Activated naive CD8-positive, alpha-beta T cell treated with anti-CD3 and anti-CD28 coated beads for 36 hours (primary cell): ENCODE data around the gene GSG1L. TPM values are rescaled to one million over a fixed set of nuclear protein-coding genes. Genes with fewer than 3 reads are reported as not detected.

Experiments
- DNase-seq: peaks from one replicate; pipeline ENCODE4 v3.0.0; 2021
- H3K27ac Mint-ChIP-seq: one replicate; pipeline ENCODE4 v1.8.0; 2022; ENCODE audit warnings: mild to moderate bottlenecking, moderate library complexity, mixed read lengths
- H3K27me3 Mint-ChIP-seq: one replicate; pipeline ENCODE4 v1.8.0; 2022; ENCODE audit warnings: mild to moderate bottlenecking, mixed read lengths
- H3K36me3 Mint-ChIP-seq: one replicate; pipeline ENCODE4 v1.8.0; 2021; ENCODE audit warnings: mild to moderate bottlenecking, mixed read lengths
- H3K4me1 Mint-ChIP-seq: one replicate; pipeline ENCODE4 v1.8.0; 2021; ENCODE audit warnings: mixed read lengths
- H3K4me3 Mint-ChIP-seq: one replicate; pipeline ENCODE4 v1.8.0; 2022; ENCODE audit warnings: mild to moderate bottlenecking, moderate library complexity, mixed read lengths
- H3K9me3 Mint-ChIP-seq: one replicate; pipeline ENCODE4 v1.8.0; 2022; ENCODE audit warnings: mixed read lengths
- total RNA-seq, 2 experiments: library from RNA; stranded (reverse); gene quantifications; one replicate each; pipeline ENCODE4 v1.2.3, GENCODE V29; 2021

Gene GSG1L
- total RNA-seq, 2 experiments from 2014 or later = not detected

DNA sequence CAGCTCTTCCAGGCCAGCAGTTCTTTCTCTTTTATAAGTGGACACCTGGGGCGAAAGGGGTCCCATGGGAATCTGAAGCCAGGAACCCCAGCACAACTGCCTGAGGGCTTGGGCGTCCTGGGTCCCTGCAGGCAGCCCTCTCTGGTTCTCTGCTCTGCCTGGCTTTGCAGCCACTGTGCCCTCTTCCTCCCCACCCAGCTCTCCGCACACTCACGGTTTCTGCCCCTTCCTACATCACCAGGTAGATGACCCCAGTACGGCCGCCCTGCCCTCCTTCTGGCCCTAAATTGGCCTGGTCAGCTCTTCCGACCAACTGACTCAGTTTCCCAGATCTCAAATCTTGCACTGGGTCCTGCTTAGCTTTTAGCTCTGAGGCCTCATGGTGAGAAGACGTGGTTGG lies 288.3 kb downstream of the GSG1L start:
- no peaks in the 10 kb centered on the region for H3K27me3 Mint-ChIP-seq
- no peak overlapping the region for H3K27ac Mint-ChIP-seq
- H3K4me1 Mint-ChIP-seq = no peaks in the 10 kb centered on the region
- H3K4me3 Mint-ChIP-seq = no peak overlapping the region
- no peak for DNase-seq
- H3K9me3 Mint-ChIP-seq = no peaks in the 10 kb centered on the region
- H3K36me3 Mint-ChIP-seq = peaks cover 3% of the 10 kb centered on the region

DNA sequence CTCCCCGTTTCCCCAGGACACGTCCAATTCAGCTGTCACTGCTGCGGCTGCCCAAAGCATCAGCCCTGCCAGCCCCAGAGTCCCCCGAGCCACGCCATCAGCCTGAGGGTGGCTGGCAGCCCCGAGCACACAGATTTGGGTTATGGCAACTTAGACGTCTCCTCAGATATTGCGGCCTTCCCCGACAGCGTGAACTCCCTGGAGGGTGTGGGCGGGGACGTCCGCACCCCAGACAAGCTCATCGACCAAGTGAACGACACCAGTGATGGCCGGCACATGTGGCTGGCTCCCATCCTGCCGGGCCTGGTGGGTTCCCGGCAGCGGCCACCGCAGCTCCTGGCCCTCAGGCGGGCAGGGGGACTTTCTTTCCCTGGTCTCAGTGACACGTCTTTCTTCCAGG lies 288.7 kb downstream of the GSG1L start:
- H3K4me3 Mint-ChIP-seq = no peak overlapping the region
- no peaks in the 10 kb centered on the region for H3K27me3 Mint-ChIP-seq
- H3K27ac Mint-ChIP-seq = no peak overlapping the region
- DNase-seq = no peak
- no peaks in the 10 kb centered on the region for H3K4me1 Mint-ChIP-seq
- H3K36me3 Mint-ChIP-seq = peaks cover 3% of the 10 kb centered on the region
- no peaks in the 10 kb centered on the region for H3K9me3 Mint-ChIP-seq

DNA sequence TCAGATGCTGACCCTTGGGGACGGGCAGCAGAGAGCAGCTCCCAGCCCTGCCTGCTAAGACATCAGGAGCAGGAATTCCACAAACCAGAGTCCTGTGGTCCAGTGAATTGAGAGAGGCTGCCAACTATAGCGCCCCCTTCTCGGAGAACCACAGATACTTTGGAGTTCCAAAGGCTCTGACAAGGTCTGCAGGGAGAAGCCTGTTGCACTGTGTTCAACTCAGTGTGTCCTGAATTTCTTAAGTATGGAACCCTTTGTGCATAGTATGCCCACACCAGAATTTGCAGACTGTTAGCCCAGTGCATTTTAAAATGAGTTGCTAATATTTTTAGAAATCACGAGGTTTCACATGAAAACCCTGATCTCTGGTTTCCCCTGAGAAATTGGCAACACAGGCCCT lies 290.2 kb downstream of the GSG1L start:
- Mint-ChIP-seq H3K27ac (no peak overlapping the region), H3K36me3 (peaks cover 3% of the 10 kb centered on the region)

DNA sequence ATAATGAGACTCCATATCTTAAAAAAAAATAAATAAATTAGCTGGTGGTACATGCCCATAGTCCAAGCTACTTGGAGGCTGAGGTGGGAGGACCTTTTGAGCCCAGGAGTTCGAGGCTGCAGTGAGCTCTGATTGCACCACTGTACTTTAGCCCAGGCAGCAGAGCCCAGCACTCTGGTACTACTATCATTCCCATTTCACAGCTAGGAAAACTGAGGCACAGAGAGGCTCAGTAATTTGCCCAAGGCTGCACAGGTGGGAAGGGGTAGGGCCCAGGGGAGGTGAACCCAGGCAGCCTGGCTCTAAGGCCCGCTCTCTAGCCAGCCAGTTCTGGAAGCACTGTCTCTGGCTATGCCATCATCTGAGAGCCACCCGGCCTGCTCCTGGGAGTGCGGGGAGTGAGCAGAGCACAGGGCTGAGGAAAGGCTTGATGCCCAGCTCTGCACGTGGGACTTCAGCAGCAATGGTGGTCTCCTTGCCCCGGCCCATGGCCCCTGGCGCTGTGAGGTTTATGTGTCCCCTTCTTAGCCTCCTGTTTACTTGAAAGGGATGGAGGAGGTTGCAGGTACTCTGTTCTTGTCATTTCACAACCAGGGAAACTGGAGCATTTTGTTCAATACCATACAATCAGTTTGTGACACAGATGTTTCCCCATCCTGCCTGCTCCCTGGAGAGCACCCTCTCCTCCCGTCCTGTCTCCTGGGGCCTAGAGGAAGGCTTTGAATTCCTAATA lies 291.3 kb downstream of the GSG1L start:
- H3K27me3 Mint-ChIP-seq = no peaks in the 10 kb centered on the region
- peaks cover 3% of the 10 kb centered on the region for H3K36me3 Mint-ChIP-seq
- no peaks in the 10 kb centered on the region for H3K9me3 Mint-ChIP-seq
- H3K4me1 Mint-ChIP-seq = no peaks in the 10 kb centered on the region
- no peak for DNase-seq
- no peak overlapping the region for H3K27ac Mint-ChIP-seq
- H3K4me3 Mint-ChIP-seq = no peak overlapping the region

More for the DNA sequence above, 290.2 kb downstream of the GSG1L start:
- Mint-ChIP-seq H3K4me3 (no peak overlapping the region), H3K4me1 (no peaks in the 10 kb centered on the region), H3K27me3 (no peaks in the 10 kb centered on the region), H3K9me3 (no peaks in the 10 kb centered on the region)
- no peak for DNase-seq

DNA sequence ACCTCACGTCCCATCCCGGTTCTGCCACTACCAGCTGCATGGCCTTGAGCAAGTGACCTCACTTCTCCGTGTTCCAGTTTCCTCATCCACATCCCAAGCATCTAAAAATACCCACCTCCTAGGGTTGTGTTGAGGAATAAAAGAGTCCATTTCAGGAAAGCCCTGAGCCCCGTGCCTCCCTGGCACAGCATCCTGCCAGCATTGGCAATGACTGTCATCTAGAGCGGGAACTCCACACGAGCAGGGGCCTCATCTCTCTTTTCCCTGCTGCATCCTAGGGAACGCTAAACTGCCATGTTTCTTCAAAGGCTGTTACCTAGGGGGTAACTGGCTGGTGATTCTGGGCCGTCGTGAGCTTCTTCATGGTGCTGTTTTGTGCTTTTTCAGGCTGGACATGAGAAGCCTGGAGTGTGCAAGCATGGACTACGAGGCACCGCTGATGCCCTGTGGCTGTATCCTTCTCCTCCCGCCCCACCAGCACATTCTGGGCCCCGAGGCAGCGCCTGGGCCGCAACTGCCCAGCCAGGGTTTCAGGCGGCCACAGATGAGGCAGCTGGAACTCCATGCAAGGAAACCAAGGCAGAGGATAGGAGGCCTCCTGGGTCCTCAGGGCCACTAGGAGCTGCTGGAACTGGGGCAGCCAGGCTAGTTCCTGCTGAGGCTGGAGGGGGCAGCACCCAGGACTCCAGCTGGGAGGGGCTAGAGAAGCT lies 292.2 kb downstream of the GSG1L start:
- no peak for DNase-seq
- Mint-ChIP-seq H3K36me3 (peaks cover 3% of the 10 kb centered on the region), H3K4me1 (no peaks in the 10 kb centered on the region), H3K27me3 (no peaks in the 10 kb centered on the region), H3K9me3 (no peaks in the 10 kb centered on the region), H3K4me3 (no peak overlapping the region), H3K27ac (no peak overlapping the region)

DNA sequence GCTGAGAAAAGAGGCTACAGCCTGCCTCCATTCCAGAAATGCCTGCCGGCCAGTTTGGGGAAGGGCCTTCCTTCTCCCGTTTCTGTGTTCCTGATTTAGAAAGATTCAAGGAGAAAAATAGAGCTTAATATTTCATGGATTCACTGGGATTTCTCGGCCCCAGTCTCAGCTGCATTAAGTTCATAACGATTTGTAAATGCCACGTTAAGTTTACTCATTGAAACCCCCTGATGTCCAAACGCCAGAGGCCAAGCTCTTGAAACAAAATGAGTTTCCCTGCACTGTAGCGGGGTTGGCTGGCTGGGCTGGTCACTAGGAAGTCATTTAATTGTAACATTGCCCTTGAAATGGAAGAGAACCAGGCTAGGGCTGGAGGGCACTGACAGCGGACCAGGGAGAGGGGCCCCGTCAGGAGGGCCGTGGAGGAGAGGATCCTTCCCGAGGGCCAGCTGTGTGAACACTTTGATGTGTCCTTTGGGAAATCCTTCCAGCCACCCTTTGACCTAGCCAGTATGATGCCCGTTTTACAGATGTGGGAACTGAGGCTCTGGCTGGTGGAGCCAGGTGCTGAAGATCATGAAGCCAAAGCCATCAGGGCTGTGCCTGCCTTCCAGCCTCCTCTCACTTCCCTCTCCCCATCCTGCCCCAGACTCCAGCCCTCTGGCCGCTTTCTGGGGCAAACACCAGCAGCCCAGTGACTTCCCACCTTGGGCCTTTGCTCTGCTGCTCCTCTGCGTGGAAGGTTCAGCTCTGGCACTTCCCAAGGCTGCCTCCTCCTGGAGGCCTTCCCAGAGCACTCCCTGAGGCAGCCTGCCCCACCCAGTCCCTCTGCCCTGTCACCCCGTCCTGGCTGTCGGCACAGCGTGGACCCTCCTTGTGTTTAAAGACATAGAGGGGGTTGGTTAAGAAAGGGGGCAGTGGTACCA lies 293.0 kb downstream of the GSG1L start:
- H3K36me3 Mint-ChIP-seq = peaks cover 4% of the 10 kb centered on the region
- H3K4me3 Mint-ChIP-seq = no peak overlapping the region
- no peaks in the 10 kb centered on the region for H3K27me3 Mint-ChIP-seq
- H3K9me3 Mint-ChIP-seq = no peaks in the 10 kb centered on the region
- H3K27ac Mint-ChIP-seq = no peak overlapping the region
- DNase-seq = no peak
- H3K4me1 Mint-ChIP-seq = no peaks in the 10 kb centered on the region

DNA sequence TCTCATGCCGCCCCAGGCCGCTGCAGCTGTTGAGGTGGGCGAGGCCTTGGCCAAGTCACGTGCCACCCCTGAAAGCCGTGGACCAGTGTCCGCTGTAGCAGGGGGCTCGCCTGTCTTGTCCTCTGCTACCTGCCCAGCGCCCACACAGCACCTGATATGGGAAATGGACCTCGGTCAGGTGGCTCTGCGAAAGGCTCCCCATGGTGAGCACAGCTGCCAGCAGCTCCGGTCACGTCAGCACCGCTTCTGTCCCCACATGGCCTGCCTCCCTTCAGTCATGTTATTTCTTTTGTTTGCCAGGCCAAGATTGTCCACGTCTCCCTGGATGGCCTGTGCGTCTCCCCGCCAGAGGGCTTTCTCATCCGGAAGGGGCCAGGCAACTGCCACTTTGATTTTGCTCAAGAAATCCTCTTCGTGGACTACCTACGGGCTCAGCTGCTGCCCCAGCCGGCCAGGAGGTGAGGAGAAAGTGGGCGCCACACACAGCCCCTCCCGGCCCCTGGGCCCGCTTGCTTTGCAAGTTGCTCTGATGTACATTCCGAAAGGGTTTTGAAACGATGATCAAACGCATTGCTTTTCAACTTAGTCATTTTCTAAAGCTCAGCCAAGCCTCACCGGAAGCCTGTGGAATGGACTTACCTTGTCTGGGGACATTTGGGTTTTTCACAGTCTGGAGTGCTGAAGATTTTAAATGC lies 293.8 kb downstream of the GSG1L start:
- no peak for DNase-seq
- Mint-ChIP-seq H3K4me1 (no peaks in the 10 kb centered on the region), H3K27ac (no peak overlapping the region), H3K9me3 (no peaks in the 10 kb centered on the region), H3K36me3 (peaks cover 4% of the 10 kb centered on the region), H3K4me3 (no peak overlapping the region), H3K27me3 (no peaks in the 10 kb centered on the region)

DNA sequence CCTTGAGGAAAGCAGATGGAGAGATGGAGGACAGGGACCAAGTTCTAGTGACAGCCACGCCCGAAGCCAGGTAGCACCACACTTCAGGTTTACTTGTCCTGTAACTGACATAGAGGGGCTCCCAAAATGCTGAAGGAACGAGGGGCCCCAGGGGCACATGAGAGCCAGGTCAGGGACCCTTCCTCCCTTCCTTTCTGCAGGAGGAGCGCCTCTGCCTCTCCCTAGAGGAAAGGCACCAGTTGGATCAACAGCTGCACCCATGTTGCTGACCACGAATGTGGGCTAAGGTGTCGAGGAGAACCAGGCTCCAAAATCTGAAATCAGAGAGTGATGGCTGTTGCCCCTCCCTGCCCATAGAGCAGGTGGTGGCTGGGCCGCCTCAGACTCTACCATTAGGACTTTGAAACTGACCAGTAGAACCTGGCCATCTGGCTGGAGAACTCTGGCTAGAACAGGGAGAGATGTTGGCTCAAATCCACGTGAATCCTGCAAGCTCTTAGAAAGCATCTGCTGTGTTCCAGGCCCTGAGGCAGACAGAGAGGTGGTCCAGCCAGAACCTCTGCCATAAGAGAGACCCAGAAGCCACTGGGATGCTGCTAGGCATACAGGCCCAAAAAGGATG lies 294.8 kb downstream of the GSG1L start:
- H3K27ac Mint-ChIP-seq = no peak overlapping the region
- no peaks in the 10 kb centered on the region for H3K27me3 Mint-ChIP-seq
- DNase-seq = no peak
- H3K36me3 Mint-ChIP-seq = peaks cover 9% of the 10 kb centered on the region
- H3K4me3 Mint-ChIP-seq = no peak overlapping the region
- H3K9me3 Mint-ChIP-seq = no peaks in the 10 kb centered on the region
- H3K4me1 Mint-ChIP-seq = no peaks in the 10 kb centered on the region

DNA sequence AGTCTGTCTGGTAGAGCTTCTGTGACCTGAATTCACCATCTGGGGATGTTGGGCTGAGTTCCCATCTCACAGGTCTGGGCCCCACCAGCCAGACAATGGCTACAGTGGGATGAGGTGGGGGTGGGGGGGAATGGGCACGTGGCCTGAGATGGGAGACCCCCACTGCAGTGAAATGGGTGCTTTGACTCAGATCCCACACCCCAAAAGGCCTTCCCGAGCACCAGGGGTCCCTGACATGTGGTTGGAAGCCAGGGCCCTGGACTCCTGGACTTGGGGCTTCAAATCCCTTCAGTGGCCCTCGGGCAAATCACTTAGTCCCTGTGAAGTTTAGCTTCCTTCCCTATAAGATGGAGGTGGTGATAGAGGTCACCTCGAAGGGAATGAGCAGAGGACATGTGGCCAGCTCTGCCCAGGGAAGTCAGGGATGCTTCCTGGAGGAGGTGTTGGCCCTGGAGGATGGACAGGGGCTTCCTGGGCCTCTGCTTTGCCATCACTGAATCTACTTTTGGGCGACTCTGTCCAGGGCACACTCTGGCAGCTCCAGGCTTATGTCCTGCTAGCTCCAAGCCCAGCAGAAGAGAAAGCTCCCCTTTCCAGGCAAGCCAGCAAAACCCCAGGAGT lies 295.4 kb downstream of the GSG1L start:
- H3K27ac Mint-ChIP-seq = no peak overlapping the region

DNA sequence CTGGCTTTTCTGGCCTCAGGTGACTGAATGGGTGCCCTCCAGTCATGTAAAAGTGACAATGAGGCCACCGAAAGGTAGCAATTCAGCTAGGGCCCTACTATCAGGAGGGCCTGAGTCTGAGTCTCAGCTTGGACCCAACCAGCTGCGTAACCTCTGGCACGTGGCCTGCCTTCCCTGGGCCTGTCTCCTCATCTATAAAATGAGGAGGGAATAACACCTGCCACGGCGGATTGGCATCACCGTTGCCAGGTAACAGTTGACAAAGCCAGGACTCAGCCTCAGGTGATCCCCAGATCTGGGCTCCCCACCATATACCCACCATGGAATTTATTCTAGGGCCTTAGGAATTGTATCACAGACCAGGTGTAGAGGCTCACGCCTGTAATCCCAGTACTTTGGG lies 296.4 kb downstream of the GSG1L start:
- no peak overlapping the region for H3K27ac Mint-ChIP-seq
- H3K36me3 Mint-ChIP-seq = peaks cover 12% of the 10 kb centered on the region
- H3K9me3 Mint-ChIP-seq = no peaks in the 10 kb centered on the region
- H3K4me1 Mint-ChIP-seq = no peaks in the 10 kb centered on the region
- DNase-seq = no peak
- no peak overlapping the region for H3K4me3 Mint-ChIP-seq
- no peaks in the 10 kb centered on the region for H3K27me3 Mint-ChIP-seq

More for the DNA sequence above, 295.4 kb downstream of the GSG1L start:
- Mint-ChIP-seq H3K9me3 (no peaks in the 10 kb centered on the region), H3K4me1 (no peaks in the 10 kb centered on the region), H3K4me3 (no peak overlapping the region), H3K27me3 (no peaks in the 10 kb centered on the region), H3K36me3 (peaks cover 12% of the 10 kb centered on the region)
- DNase-seq = no peak

DNA sequence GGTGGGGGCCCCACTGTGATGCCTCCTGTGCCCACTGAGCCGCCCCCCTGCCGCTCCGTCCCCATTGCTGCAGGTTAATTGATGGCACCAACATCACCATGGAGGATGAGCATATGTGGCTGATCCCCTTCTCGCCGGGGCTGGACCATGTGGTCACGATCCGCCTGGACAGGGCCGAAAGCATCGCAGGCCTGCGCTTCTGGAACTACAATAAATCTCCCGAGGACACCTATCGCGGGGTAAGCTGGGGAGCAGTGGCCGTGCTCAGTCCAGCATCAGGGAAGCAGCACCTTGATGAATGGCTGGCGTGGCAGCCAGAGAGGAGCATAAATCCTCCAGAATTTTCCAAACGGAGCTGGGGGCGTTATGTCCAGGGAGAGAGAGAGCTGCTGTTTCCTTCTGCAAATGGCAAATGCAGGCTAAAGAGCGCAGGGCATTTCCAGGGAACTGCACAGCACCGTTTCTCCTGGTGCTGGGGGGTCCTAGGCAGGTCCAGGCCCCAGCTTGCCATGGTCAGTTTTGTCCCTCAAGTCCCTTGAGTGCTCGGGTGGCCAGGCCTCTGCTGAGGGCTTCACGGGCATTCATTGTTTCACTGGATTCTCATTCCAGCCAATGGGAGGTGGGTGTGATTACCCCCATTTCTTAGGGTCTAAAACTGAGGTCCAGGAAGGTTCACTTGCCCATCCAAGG lies 297.1 kb downstream of the GSG1L start:
- Mint-ChIP-seq H3K27ac (no peak overlapping the region), H3K4me3 (no peak overlapping the region), H3K36me3 (peaks cover 12% of the 10 kb centered on the region), H3K9me3 (no peaks in the 10 kb centered on the region), H3K27me3 (no peaks in the 10 kb centered on the region), H3K4me1 (no peaks in the 10 kb centered on the region)
- DNase-seq = no peak

DNA sequence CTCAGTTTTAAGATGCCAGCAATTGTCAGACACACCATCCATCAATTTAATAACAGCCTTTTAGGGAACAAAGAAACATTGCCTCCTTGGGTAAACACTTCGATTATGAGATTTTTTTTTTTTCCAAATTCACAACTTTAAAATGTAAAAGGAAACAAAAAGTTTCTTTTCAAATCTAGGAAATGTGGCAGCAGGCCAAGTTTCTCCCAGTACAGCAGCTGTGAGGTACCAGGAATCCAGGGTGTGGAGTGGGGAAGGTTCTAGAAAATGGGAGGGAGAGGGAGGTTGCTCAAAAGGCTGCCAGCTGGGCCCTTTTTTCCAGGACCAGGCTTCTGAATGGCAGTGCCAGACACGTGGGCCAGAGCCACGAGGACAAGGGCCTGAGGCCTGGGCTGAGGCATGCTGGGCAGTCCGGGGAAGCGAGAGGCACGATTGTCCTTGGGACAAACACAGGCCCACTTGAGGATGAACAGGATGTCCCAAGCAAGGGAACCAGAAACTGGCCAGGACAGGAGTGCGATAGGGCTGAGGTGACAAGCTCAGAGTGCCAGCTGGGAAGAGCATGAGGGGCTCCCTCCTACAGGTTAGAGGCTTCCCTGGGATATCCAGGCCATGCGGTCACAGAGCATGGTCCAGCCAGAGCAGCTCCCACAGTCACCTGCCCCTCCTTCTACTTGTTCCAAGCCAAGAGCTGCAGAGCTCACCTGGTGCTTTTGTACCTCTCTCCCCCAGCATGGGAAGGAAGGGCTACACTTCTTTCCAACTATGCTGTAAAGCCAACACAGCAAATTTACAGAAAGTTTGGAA lies 298.4 kb downstream of the GSG1L start:
- no peak for DNase-seq
- H3K27ac Mint-ChIP-seq = no peak overlapping the region
- no peak overlapping the region for H3K4me3 Mint-ChIP-seq
- H3K27me3 Mint-ChIP-seq = no peaks in the 10 kb centered on the region
- no peaks in the 10 kb centered on the region for H3K9me3 Mint-ChIP-seq
- H3K36me3 Mint-ChIP-seq = peaks cover 12% of the 10 kb centered on the region
- H3K4me1 Mint-ChIP-seq = no peaks in the 10 kb centered on the region

DNA sequence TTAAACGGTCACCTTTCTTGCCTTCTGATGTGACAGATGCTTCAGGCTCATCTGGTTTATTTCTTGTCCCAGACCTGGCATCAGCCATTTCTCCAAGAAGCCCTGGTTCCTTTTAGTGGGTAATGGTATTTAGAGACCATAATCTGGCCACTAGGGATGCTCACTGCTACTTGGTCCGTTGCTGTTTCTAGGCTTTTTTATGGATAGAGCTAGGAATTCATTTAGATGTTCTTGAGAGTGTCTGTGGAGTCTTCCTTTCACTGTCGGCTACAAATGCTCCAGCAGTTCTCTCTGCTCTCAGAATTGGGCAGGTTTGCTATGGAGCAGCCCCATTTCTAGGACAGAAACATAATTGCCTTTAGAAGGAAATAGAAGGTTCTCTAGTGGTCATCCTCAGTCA lies 299.1 kb downstream of the GSG1L start:
- Mint-ChIP-seq H3K4me3 (no peak overlapping the region), H3K36me3 (peaks cover 12% of the 10 kb centered on the region), H3K4me1 (no peaks in the 10 kb centered on the region), H3K27me3 (no peaks in the 10 kb centered on the region), H3K27ac (no peak overlapping the region), H3K9me3 (no peaks in the 10 kb centered on the region)
- no peak for DNase-seq
